AG04450 (cell line): Measurements from ENCODE around the gene FAM133A. TPM values are rescaled to one million over a fixed set of nuclear protein-coding genes. Genes with fewer than 3 reads are reported as not detected.

Experiments
- CTCF ChIA-PET: fragments of 300-600, 350-600 bp; formaldehyde crosslinking; extraction: SDS; loops from one replicate; lab custom pipeline; 2022; ENCODE audit warnings: antibody characterized with exemption, inconsistent platforms; lab: Charles Lee
- POLR2A ChIA-PET: fragments of 350-600 bp; formaldehyde crosslinking; extraction: SDS; loops from one replicate; lab custom pipeline; 2021; ENCODE audit warnings: antibody characterized with exemption, inconsistent platforms; lab: Yijun Ruan, JAX
- DNase-seq: peaks from one replicate; pipeline ENCODE4 v3.0.0-alpha.2; 2011; ENCODE audit warnings: low read depth, low spot score
- H3K27ac ChIP-seq: one replicate; pipeline ENCODE4 v1.5.1; 2012; ENCODE audit warnings: low read depth, low read length, control low read depth
- H3K27me3 ChIP-seq: one replicate; pipeline ENCODE4 v1.6.0; 2012; ENCODE audit warnings: low read length; ENCODE audit not compliant: control insufficient read depth, insufficient read depth
- H3K4me3 ChIP-seq: 2 replicates; pipeline ENCODE4 v1.5.1; 2011; ENCODE audit warnings: mild to moderate bottlenecking, low read depth, low read length, control low read depth
- H3K9me3 ChIP-seq: 2 replicates; pipeline ENCODE4 v1.5.1; 2012; ENCODE audit warnings: low read length; ENCODE audit not compliant: control insufficient read depth, insufficient read depth
- CTCF ChIP-seq: IDR thresholded peaks from 2 replicates; pipeline ENCODE4 v1.5.1; 2011; ENCODE audit warnings: low read depth, low read length, control low read depth, inconsistent platforms
- polyA plus RNA-seq: library from polyadenylated mRNA; depleted of rRNA; stranded (reverse); fragments of >200 nt; gene quantifications from 2 replicates; pipeline ENCODE4 v1.2.3, GENCODE V29; 2011; rRNA removed

FAM133A gene
- polyA plus RNA-seq, 1 experiment, result not detected

- Histone ChIP-seq H3K9me3 (no peaks in the 10 kb centered on the region), H3K27ac (no peak overlapping the region), H3K4me3 (no peak overlapping the region), H3K27me3 (no peaks in the 10 kb centered on the region)
- ChIA-PET CTCF (no interaction called here), POLR2A (no interaction called here)
- TF ChIP-seq CTCF, result no peak
- no peak for DNase-seq
Observed at GRCh38 chrX:93695981-93696380, 22.0 kb downstream of the FAM133A start.

- Histone ChIP-seq H3K4me3 (no peak overlapping the region), H3K9me3 (no peaks in the 10 kb centered on the region), H3K27ac (no peak overlapping the region), H3K27me3 (no peaks in the 10 kb centered on the region)
- ChIA-PET CTCF (no interaction called here), POLR2A (no interaction called here)
- DNase-seq, result no peak
- TF ChIP-seq CTCF, result no peak
Observed at GRCh38 chrX:93703701-93704100, 29.7 kb downstream of the FAM133A start.

GRCh38 chrX:93711076-93711475 lies 37.1 kb downstream of the FAM133A start:
- H3K4me3 ChIP-seq, result no peak overlapping the region
- POLR2A ChIA-PET, result no interaction called here
- no peak overlapping the region for H3K27ac ChIP-seq
- no peak for TF ChIP-seq CTCF
- H3K27me3 ChIP-seq, result no peaks in the 10 kb centered on the region
- DNase-seq, result no peak
- CTCF ChIA-PET, result no interaction called here
- H3K9me3 ChIP-seq, result no peaks in the 10 kb centered on the region

- no peak for DNase-seq
- Histone ChIP-seq H3K27me3 (no peaks in the 10 kb centered on the region), H3K9me3 (no peaks in the 10 kb centered on the region; the same call in 1 of the 2 replicates), H3K27ac (no peak overlapping the region), H3K4me3 (no peak overlapping the region)
- CTCF ChIA-PET, result no interaction called here
- TF ChIP-seq CTCF, result no peak
- POLR2A ChIA-PET, result no interaction called here
Observed at GRCh38 chrX:93741811-93742210, 67.8 kb downstream of the FAM133A start.

GRCh38 chrX:93760163-93760562 lies 86.2 kb downstream of the FAM133A start:
- DNase-seq, result no peak
- no peak for TF ChIP-seq CTCF
- Histone ChIP-seq H3K27me3 (no peaks in the 10 kb centered on the region), H3K4me3 (no peak overlapping the region), H3K9me3 (peaks cover 3% of the 10 kb centered on the region; the same call in 1 of the 2 replicates), H3K27ac (no peak overlapping the region)
- POLR2A ChIA-PET, result no interaction called here
- CTCF ChIA-PET, result no interaction called here

Other genes with a start within 250 kb of the FAM133A start
- gene NAP1L3, start 628 bp upstream of the FAM133A start, polyA plus RNA-seq, result 0.68 and 0.84 TPM in 2 replicates